GM12874 (cell line): ENCODE measurements around the gene TMA7B.

Experiments used
- CTCF ChIP-seq: IDR thresholded peaks from 2 replicates; pipeline ENCODE4 v1.5.1; 2011; ENCODE audit warnings: low read depth, mild to moderate bottlenecking, control low read depth, low read length, moderate library complexity; ENCODE audit not compliant: insufficient read depth

The TMA7B gene

GRCh38 chr22:39989633-39990032, 29.4 kb downstream of the TMA7B start:
- no peak for TF ChIP-seq CTCF

- TF ChIP-seq CTCF: no peak
These were observed 30.5 kb downstream of the TMA7B start for GRCh38 chr22:39990686-39991085.

- no peak for TF ChIP-seq CTCF
These were observed 31.1 kb downstream of the TMA7B start for GRCh38 chr22:39991159-39991860.

- no peak for TF ChIP-seq CTCF
These were observed 32.1 kb downstream of the TMA7B start for GRCh38 chr22:39992088-39992826.

- TF ChIP-seq CTCF: no peak
These were observed 33.9 kb downstream of the TMA7B start for GRCh38 chr22:39994041-39994565.

- TF ChIP-seq CTCF: no peak
These were observed 34.6 kb downstream of the TMA7B start, which contains the start of gene FAM83F for GRCh38 chr22:39994566-39995392. Gene FAM83F, plus strand, starts transcription at chr22:39994954. Its CDS starts 89 bp downstream, at chr22:39995043.
